ENCODE data around the gene MRPL24.
"Not testable (repeated sequence)": the region's sequence is repeated elsewhere in the genome, so short reads cannot be mapped to it uniquely, and the experiment has no call there.

Gene MRPL24

DNA sequence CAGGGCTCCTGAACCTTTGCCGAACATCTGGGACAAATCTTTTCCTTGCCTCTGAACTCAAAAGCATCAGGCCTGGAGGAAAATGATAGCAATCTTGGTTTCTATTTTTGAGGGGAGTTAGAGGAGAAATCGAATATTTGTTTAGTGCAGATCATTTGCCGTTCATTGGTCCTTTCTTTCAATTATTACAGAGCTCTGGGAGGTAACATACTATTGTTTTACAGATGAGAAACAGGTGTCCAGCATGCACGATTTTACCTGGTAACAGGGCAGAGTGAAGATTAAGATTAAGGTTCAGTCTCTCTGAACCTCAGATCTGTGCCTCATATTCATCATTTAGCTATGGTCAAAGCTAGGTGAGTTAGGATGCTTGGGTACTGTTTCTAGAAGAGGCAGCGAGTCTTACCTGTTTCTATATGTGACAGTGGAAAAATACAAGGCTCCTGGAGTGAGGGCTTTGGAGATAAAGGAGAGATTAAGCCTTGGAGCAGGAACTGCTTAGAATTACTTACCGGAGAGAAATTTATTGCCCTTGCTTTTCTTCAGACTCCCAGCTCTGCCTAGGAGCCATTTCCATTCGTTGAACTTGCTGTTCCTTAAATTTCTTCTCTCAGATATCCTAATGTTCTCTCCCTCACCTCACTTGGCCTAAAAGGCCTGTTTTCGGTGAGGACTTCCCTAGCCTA is 27.9 kb upstream of the MRPL24 start:
- TF ChIP-seq, protein P1, sequence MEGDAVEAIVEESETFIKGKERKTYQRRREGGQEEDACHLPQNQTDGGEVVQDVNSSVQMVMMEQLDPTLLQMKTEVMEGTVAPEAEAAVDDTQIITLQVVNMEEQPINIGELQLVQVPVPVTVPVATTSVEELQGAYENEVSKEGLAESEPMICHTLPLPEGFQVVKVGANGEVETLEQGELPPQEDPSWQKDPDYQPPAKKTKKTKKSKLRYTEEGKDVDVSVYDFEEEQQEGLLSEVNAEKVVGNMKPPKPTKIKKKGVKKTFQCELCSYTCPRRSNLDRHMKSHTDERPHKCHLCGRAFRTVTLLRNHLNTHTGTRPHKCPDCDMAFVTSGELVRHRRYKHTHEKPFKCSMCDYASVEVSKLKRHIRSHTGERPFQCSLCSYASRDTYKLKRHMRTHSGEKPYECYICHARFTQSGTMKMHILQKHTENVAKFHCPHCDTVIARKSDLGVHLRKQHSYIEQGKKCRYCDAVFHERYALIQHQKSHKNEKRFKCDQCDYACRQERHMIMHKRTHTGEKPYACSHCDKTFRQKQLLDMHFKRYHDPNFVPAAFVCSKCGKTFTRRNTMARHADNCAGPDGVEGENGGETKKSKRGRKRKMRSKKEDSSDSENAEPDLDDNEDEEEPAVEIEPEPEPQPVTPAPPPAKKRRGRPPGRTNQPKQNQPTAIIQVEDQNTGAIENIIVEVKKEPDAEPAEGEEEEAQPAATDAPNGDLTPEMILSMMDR (IDR thresholded peaks at IDR 0.05; ENCODE audit: low read depth, low read length, missing control alignments) = no peak
- H3K4me3 ChIP-seq (ENCODE audit: low read depth, low read length) = peak overlapping the region; percentile 67
- no peak for DNase-seq (ENCODE audit: low read depth)

DNA sequence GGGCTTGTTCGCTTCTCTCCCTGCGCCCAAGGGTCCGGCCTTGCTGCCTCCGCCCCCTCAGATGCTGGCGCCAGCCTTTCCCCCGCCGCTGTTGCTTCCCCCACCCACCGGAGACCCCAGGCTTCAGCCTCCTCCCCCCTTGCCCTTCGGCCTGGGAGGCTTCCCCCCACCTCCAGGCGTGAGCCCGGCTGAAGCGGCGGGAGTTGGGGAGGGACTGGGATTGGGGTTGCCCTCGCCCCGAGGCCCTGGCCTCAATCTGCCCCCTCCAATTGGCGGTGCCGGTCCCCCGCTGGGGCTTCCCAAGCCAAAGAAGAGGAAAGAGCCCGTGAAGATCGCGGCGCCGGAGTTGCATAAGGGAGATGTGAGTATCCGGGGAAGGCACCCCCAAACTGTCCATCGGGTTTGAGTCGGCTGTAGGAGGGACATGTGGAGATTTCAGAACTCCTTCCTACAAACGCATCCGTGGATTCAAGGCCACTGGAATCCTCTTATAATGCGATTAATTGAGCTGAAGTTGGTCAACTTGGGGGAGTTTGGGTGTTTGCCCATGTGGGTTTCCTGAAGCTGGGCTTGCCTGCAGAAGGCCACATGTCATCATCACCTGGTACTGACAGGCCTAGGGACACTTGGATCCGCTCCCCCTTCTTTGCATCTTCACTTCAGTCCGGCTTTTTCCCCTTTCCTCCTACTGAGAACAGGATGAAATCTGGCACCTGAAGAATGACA is 27.2 kb upstream of the MRPL24 start:
- TF ChIP-seq, protein P1 (IDR thresholded peaks at IDR 0.05; ENCODE audit: low read depth, low read length, missing control alignments) = no peak
- no peak for DNase-seq (ENCODE audit: low read depth)
- H3K4me3 ChIP-seq (ENCODE audit: low read depth, low read length) = peak overlapping the region; percentile 67

DNA sequence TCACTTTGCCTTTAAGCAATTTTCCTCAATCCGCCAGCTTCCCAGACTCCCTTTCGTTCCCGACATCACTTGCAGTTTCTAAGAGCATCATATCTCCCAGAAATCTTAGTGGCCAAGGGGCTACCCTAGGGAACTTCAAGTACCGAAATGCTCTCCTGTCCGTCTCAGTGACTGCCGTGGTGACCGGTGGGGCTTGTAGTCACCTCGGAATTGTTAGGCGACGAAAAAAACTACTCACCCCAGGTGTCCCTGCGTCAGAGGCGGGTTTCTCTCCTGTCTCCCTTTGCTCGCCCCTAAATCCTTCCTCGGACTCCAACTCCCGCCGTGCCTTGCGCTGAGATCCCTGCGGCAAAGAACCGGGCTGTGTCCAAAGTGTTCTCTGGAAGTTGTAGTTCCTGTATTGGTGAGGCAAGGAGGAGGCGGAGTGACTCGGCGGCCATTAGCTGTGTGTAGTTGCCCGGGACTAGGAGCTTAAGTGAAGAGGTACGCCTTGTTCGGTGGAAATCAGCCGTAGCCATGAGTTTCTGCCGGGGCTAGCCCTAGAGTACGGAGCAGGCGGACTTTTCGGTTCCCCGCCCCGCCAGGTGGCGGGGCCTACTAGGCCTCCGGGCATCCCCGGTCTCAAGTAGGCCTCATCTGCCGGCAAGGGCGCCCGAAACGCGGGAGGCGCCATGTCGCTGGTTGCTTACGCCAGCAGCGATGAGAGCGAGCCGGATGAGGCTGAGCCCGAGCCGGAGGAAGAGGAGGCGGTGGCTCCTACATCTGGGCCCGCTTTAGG is 26.4 kb upstream of the MRPL24 start, which contains the start of gene PRCC:
PRCC (plus strand) TSS at position 435 of the 778 bp plus-strand sequence; CDS start at position 672, 237 bp downstream.
- TF ChIP-seq, protein P1 (IDR thresholded peaks at IDR 0.05; ENCODE audit: low read depth, low read length, missing control alignments) = no peak
- peak; percentile 100 for DNase-seq (ENCODE audit: low read depth)
- peak within 1 kb of the TSS; percentile 79 for H3K4me3 ChIP-seq (ENCODE audit: low read depth, low read length)

DNA sequence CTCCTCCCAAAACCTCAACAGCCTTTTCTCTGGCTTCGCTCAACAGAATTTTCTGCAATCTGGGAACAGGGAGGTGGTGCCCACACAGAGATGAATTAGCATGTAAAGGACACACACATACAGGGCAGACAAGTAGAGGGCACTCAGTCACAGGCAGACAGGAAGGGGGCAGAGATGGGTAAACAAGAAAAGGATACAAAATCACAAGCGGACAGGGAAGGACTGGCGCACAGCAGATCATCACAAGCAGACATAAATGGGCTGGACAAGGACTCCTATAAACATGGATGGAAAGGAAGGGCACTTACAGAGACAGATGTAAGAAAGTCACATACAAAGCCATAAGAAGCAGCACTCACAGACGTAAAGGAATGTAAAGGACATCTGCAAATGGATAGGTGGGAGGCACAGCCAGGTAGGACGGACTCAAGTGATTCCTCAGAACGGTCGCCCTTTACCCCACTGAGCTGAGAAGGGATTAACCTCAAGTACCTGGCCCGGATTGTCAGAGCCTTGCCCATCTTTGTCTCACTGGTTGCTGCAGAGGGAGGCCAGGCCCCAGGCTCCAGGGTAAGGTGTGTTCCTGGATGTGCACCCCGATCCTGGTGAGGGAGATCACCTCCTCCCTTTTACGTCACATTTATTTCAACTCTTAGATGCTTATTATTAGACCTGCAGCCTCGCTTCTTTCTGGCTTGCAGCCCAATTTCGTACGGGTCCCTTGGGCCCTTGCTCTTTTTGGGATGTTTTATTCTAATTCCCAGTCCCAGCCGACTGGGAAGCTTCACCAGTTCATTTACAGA is 25.6 kb upstream of the MRPL24 start:
- peak overlapping the region; percentile 79 for H3K4me3 ChIP-seq (ENCODE audit: low read depth, low read length)
- no peak for DNase-seq (ENCODE audit: low read depth)
- TF ChIP-seq, protein P1 (IDR thresholded peaks at IDR 0.05; ENCODE audit: low read depth, low read length, missing control alignments) = no peak

DNA sequence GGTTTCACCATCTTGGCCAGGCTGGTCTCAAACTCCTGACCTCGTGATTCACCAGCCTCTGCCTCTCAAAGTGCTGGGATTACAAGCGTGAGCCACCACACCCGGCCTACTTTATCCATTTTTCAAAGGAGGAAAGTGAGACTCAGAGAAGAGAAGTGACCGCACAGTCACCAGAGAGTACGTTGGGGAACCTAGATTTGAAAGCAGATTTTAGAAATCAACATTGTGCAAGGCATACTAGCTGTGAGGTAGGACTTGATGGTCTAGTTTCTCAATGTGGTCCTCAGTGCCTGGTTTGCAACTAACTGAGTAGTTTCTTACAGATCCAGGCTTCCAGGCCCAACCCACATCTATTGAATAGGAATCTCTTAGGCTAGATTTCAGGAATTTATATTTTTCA is 24.8 kb upstream of the MRPL24 start:
- no peak for DNase-seq (ENCODE audit: low read depth)
- H3K4me3 ChIP-seq (ENCODE audit: low read depth, low read length) = no peak overlapping the region; the same call in 1 of the 2 replicates
- TF ChIP-seq, protein P1 (IDR thresholded peaks at IDR 0.05; ENCODE audit: low read depth, low read length, missing control alignments) = no peak

DNA sequence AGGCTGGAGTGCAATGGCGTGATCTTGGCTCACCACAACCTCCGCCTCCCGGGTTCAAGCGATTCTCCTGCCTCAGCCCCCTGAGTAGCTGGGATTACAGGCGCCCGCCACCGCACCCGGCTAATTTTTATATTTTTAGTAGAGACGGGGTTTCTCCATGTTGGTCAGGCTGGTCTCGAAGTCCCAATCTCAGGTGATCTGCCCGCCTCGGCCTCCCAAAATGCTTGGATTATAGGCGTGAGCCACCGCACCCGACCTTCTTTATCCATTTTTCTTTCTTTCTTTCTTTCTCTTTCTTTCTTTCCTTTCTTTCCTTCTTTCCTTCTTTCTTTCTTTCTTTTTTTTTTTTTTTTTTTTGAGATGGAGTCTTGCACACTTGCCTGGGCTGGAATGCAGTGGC is 24.2 kb upstream of the MRPL24 start:
- H3K4me3 ChIP-seq (ENCODE audit: low read depth, low read length); DNase-seq (ENCODE audit: low read depth): not testable (repeated sequence)

Measured in GM12864 (cell line).